LHCN-M2 (cell line): ENCODE results near the gene PDCD1. TPM values are rescaled to one million over a fixed set of nuclear protein-coding genes. Genes with fewer than 3 reads are reported as not detected.
"Not testable (repeated sequence)": the region's sequence is repeated elsewhere in the genome, so short reads cannot be mapped to it uniquely, and the experiment has no call there.

Source experiments
- DNase-seq: peaks from one replicate; pipeline ENCODE4 v3.0.0-alpha.2; 2012; ENCODE audit warnings: low read depth
- total RNA-seq: library from RNA; depleted of rRNA; stranded (reverse); fragments of >200 nt; gene quantifications from 2 replicates; pipeline ENCODE4 v1.2.3, GENCODE V29; 2014; rRNA removed

Gene PDCD1
- total RNA-seq, 1 experiment from 2014 or later = not detected

GRCh38 chr2:241801611-241802420 is 56.9 kb downstream of the PDCD1 start:
- no peak for DNase-seq

- DNase-seq = not testable (repeated sequence)
Observed at GRCh38 chr2:241800198-241800903, 58.3 kb downstream of the PDCD1 start.

Other genes with a start within 250 kb of the PDCD1 start
- gene THAP4, start 221.7 kb downstream of the PDCD1 start, total RNA-seq = 59.4 and 63.5 TPM in 2 replicates
- 68.9 and 99.8 TPM in 2 replicates for gene ATG4B, start 221.2 kb downstream of the PDCD1 start, total RNA-seq
- gene DTYMK, start 172.1 kb downstream of the PDCD1 start, total RNA-seq = 108 and 132 TPM in 2 replicates
- gene ING5, start 156.9 kb downstream of the PDCD1 start, total RNA-seq = 22.2 and 24.7 TPM in 2 replicates
- 12.7 and 13.5 TPM in 2 replicates for gene D2HGDH, start 124.3 kb downstream of the PDCD1 start, total RNA-seq
- gene GAL3ST2, start 82.1 kb downstream of the PDCD1 start, total RNA-seq = not detected in 2 replicates
- not detected in 2 replicates for gene NEU4, start 49.7 kb downstream of the PDCD1 start, total RNA-seq
- gene RTP5, start 10.8 kb upstream of the PDCD1 start, total RNA-seq = not detected in 2 replicates